H9 (cell line): ENCODE measurements around the gene TRIP11. TPM values are rescaled to one million over a fixed set of nuclear protein-coding genes. Genes with fewer than 3 reads are reported as not detected.

Experiments used
- DNase-seq: peaks from one replicate; pipeline ENCODE4 v3.0.0-alpha.2; 2017
- H2AFZ ChIP-seq: one replicate; pipeline ENCODE4 v1.6.1; 2013; ENCODE audit warnings: mild to moderate bottlenecking, low read length, control low read depth, moderate library complexity
- H2AK5ac ChIP-seq: 2 replicates; pipeline ENCODE4 v1.6.1; 2013; ENCODE audit warnings: low read length, control low read depth, mixed read lengths; ENCODE audit not compliant: insufficient read length
- H2BK120ac ChIP-seq: one replicate; pipeline ENCODE4 v1.6.1; 2013; ENCODE audit warnings: low read depth, mild to moderate bottlenecking, low read length, control low read depth, inconsistent platforms; ENCODE audit not compliant: poor library complexity, severe bottlenecking
- H2BK12ac ChIP-seq: 2 replicates; pipeline ENCODE4 v1.6.1; 2013; ENCODE audit warnings: low read length, control low read depth, mixed read lengths, low read depth; ENCODE audit not compliant: insufficient read length
- H2BK15ac ChIP-seq: 2 replicates; pipeline ENCODE4 v1.6.1; 2013; ENCODE audit warnings: low read depth, low read length, control low read depth
- H2BK20ac ChIP-seq: one replicate; pipeline ENCODE4 v1.6.1; 2013; ENCODE audit warnings: low read depth, mild to moderate bottlenecking, low read length, control low read depth, inconsistent platforms; ENCODE audit not compliant: poor library complexity, severe bottlenecking
- H2BK5ac ChIP-seq: 2 replicates; pipeline ENCODE4 v1.6.1; 2013; ENCODE audit warnings: low read length, control low read depth, mixed read lengths; ENCODE audit not compliant: insufficient read length
- H3K14ac ChIP-seq: 2 replicates; pipeline ENCODE4 v1.6.1; 2013; ENCODE audit warnings: low read length, control low read depth; ENCODE audit not compliant: insufficient read depth
- H3K18ac ChIP-seq: 2 replicates; pipeline ENCODE4 v1.6.1; 2013; ENCODE audit warnings: low read depth, mild to moderate bottlenecking, mixed read lengths, low read length, control low read depth; ENCODE audit not compliant: insufficient read length
- H3K23ac ChIP-seq: 2 replicates; pipeline ENCODE4 v1.6.1; 2013; ENCODE audit warnings: low read length, control low read depth, mixed read lengths, low read depth; ENCODE audit not compliant: insufficient read length
- H3K23me2 ChIP-seq: 2 replicates; pipeline ENCODE4 v1.6.1; 2013; ENCODE audit warnings: low read depth, mild to moderate bottlenecking, mixed read lengths, low read length, control low read depth; ENCODE audit not compliant: insufficient read length, poor library complexity, severe bottlenecking
- H3K27ac ChIP-seq: 2 replicates; pipeline ENCODE4 v1.5.1; 2013; ENCODE audit warnings: low read length, control low read depth, mixed read lengths, low read depth; ENCODE audit not compliant: insufficient read length
- H3K27me3 ChIP-seq: 2 replicates; pipeline ENCODE4 v1.6.1; 2013; ENCODE audit warnings: low read length, control low read depth, inconsistent platforms; ENCODE audit not compliant: insufficient read depth
- H3K4ac ChIP-seq: 2 replicates; pipeline ENCODE4 v1.6.1; 2013; ENCODE audit warnings: low read depth, mild to moderate bottlenecking, control low read depth, inconsistent platforms, low read length, moderate library complexity
- H3K4me1 ChIP-seq: 2 replicates; pipeline ENCODE4 v1.6.1; 2013; ENCODE audit warnings: low read length, control low read depth, inconsistent platforms; ENCODE audit not compliant: insufficient read depth
- H3K4me2 ChIP-seq: 2 replicates; pipeline ENCODE4 v1.6.1; 2013; ENCODE audit warnings: low read length, control low read depth, mixed read lengths; ENCODE audit not compliant: insufficient read length, insufficient read depth
- H3K56ac ChIP-seq: 2 replicates; pipeline ENCODE4 v1.6.1; 2013; ENCODE audit warnings: low read depth, mild to moderate bottlenecking, mixed read lengths, low read length, control low read depth; ENCODE audit not compliant: insufficient read length
- H3K79me1 ChIP-seq: 2 replicates; pipeline ENCODE4 v1.6.1; 2013; ENCODE audit warnings: low read depth, mild to moderate bottlenecking, moderate library complexity, low read length, control low read depth, inconsistent platforms; ENCODE audit not compliant: insufficient read depth, poor library complexity, severe bottlenecking
- H3K79me2 ChIP-seq: 2 replicates; pipeline ENCODE4 v1.6.1; 2013; ENCODE audit warnings: low read length, control low read depth, inconsistent platforms; ENCODE audit not compliant: insufficient read depth
- H3K9ac ChIP-seq: 2 replicates; pipeline ENCODE4 v1.6.1; 2013; ENCODE audit warnings: low read length, control low read depth, mixed read lengths; ENCODE audit not compliant: insufficient read length; ENCODE audit errors: extremely low read depth
- H3K9me3 ChIP-seq: one replicate; pipeline ENCODE4 v1.6.1; 2013; ENCODE audit warnings: low read depth, low read length, inconsistent platforms; ENCODE audit not compliant: control insufficient read depth
- H3T11ph ChIP-seq: one replicate; pipeline ENCODE4 v1.6.1; 2013; ENCODE audit warnings: mild to moderate bottlenecking, low read length, control low read depth, inconsistent platforms
- H4K20me1 ChIP-seq: one replicate; pipeline ENCODE4 v1.6.1; 2013; ENCODE audit not compliant: control insufficient read depth, insufficient read length, insufficient read depth
- H4K5ac ChIP-seq: 2 replicates; pipeline ENCODE4 v1.6.1; 2013; ENCODE audit warnings: low read depth, mild to moderate bottlenecking, mixed read lengths, low read length, control low read depth; ENCODE audit not compliant: insufficient read length
- H4K8ac ChIP-seq: replicated peaks from 2 replicates; pipeline ENCODE4 v1.6.1; 2013; ENCODE audit warnings: low read length, control low read depth, mixed read lengths, low read depth; ENCODE audit not compliant: insufficient read length
- H4K91ac ChIP-seq: 2 replicates; pipeline ENCODE4 v1.6.1; 2013; ENCODE audit warnings: low read depth, mild to moderate bottlenecking, moderate library complexity, mixed read lengths, low read length, control low read depth; ENCODE audit not compliant: insufficient read length
- H3K27ac Mint-ChIP-seq, 3 experiments: 2 replicates in 2 of 3; 3 replicates in 1 of 3; pipeline ENCODE4 v1.8.0; 2020 to 2021; ENCODE audit warnings: mixed read lengths in 3 of 3, mild to moderate bottlenecking in 1 of 3, moderate library complexity in 1 of 3
- H3K27me3 Mint-ChIP-seq: 2 replicates; pipeline ENCODE4 v1.8.0; 2021; ENCODE audit warnings: low read depth, mild to moderate bottlenecking, moderate library complexity, mixed read lengths
- H3K36me3 Mint-ChIP-seq, 3 experiments: 2 replicates in 2 of 3; 3 replicates in 1 of 3; pipeline ENCODE4 v1.8.0; 2020 to 2021; ENCODE audit warnings: low read depth in 3 of 3, mixed read lengths in 3 of 3; ENCODE audit not compliant: insufficient read depth in 1 of 3
- H3K4me1 Mint-ChIP-seq, 2 experiments: 2 replicates each; pipeline ENCODE4 v1.8.0; 2020; ENCODE audit warnings: mixed read lengths in 2 of 2
- H3K4me3 Mint-ChIP-seq, 2 experiments: 2 replicates in 1 of 2; 3 replicates in 1 of 2; pipeline ENCODE4 v1.8.0; 2020 to 2021; ENCODE audit warnings: mild to moderate bottlenecking in 2 of 2, mixed read lengths in 2 of 2, moderate library complexity in 1 of 2
- H3K9me3 Mint-ChIP-seq, 2 experiments: 2 replicates in 1 of 2; 3 replicates in 1 of 2; pipeline ENCODE4 v1.8.0; 2020; ENCODE audit warnings: mild to moderate bottlenecking in 2 of 2, mixed read lengths in 2 of 2, moderate library complexity in 1 of 2
- WGBS: extraction: QIAGEN DNeasy Blood & Tissue Kit; methylation state at CpG from one replicate; pipeline ENCODE4 v1.1.7; 2013; ENCODE audit warnings: missing lambda C conversion rate, low lambda C conversion rate, mixed read lengths; ENCODE audit not compliant: insufficient read length; ENCODE audit errors: extremely low coverage; 5-methylcytosine and 5-hydroxymethylcytosine counted together
- total RNA-seq: library from RNA; stranded (reverse); gene quantifications from 2 replicates; pipeline ENCODE4 v1.2.1, GENCODE V29; 2021
- TF ChIP-seq, protein P1 (sequence below): fragments of 200-600 bp; sonication (generic); conservative IDR thresholded peaks from 3 replicates; pipeline ENCODE4 v1.8.0; 2021; ENCODE audit warnings: antibody characterized with exemption, mild to moderate bottlenecking

TRIP11 gene
- total RNA-seq, 1 experiment from 2014 or later, result 33.5 TPM

DNA sequence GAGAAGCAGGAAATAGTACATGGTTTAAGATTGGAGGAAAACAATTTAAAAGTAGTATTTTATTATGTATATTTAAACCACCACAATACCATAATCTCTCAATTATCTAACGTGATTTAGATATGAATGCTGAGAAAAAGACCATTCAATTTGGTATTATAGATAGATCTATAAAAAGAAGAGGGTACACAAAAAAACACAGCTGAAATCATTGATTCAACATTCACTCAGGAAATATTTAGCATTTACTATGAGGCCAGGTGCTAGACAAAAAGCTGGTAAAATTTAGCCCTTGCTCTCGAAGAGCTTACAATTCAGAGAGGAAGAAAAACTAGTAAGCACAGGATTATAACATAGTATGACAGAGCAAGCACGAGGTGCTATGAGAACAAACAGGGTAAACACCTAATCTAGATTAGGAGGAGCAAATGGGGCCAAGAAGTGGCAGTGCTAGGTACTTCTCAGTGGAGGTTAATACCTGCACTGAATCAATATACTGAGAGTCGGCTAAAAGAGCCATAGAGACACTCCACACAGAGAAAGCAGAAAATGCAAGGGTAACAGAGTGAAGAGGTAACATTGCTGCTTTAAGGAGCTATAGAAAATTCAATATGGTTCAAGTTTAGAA is 27.6 kb downstream of the TRIP11 start:
- Histone ChIP-seq H3K9me3 (no peaks in the 10 kb centered on the region), H2AK5ac (no peak overlapping the region), H3K79me2 (no peaks in the 10 kb centered on the region), H2BK20ac (no peak overlapping the region), H3K23ac (no peak overlapping the region), H2BK15ac (no peak overlapping the region), H3K4ac (no peak overlapping the region), H2BK12ac (no peak overlapping the region), H3K9ac (no peak overlapping the region), H3K27ac (no peak overlapping the region), H3K18ac (no peak overlapping the region), H3K79me1 (no peaks in the 10 kb centered on the region), H3K4me1 (no peaks in the 10 kb centered on the region), H2AFZ (no peak overlapping the region), H2BK5ac (no peak overlapping the region), H4K5ac (no peak overlapping the region), H3K23me2 (no peaks in the 10 kb centered on the region), H3K14ac (no peak overlapping the region), H3T11ph (no peak overlapping the region), H3K27me3 (no peaks in the 10 kb centered on the region), H3K56ac (no peak overlapping the region), H4K8ac (no peak overlapping the region), H3K4me2 (no peak overlapping the region), H4K20me1 (no peaks in the 10 kb centered on the region), H2BK120ac (no peak overlapping the region), H4K91ac (no peak overlapping the region)
- WGBS, result no CpG with 5 or more reads among the region's 4 CpGs
- no peaks in the 10 kb centered on the region for H3K9me3 Mint-ChIP-seq
- H3K4me3 Mint-ChIP-seq, result no peak overlapping the region
- TF ChIP-seq, protein P1, sequence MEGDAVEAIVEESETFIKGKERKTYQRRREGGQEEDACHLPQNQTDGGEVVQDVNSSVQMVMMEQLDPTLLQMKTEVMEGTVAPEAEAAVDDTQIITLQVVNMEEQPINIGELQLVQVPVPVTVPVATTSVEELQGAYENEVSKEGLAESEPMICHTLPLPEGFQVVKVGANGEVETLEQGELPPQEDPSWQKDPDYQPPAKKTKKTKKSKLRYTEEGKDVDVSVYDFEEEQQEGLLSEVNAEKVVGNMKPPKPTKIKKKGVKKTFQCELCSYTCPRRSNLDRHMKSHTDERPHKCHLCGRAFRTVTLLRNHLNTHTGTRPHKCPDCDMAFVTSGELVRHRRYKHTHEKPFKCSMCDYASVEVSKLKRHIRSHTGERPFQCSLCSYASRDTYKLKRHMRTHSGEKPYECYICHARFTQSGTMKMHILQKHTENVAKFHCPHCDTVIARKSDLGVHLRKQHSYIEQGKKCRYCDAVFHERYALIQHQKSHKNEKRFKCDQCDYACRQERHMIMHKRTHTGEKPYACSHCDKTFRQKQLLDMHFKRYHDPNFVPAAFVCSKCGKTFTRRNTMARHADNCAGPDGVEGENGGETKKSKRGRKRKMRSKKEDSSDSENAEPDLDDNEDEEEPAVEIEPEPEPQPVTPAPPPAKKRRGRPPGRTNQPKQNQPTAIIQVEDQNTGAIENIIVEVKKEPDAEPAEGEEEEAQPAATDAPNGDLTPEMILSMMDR, result no peak
- no peaks in the 10 kb centered on the region for H3K4me1 Mint-ChIP-seq
- no peak overlapping the region; a peak in 1 of 7 replicates for H3K27ac Mint-ChIP-seq
- DNase-seq, result no peak
- H3K27me3 Mint-ChIP-seq, result no peaks in the 10 kb centered on the region
- H3K36me3 Mint-ChIP-seq, result peaks cover 7 to 48% (median 31%) of the 10 kb centered on the region in 3 experiments
